AG04450 (cell line): ENCODE results near the gene SETD3. TPM values are rescaled to one million over a fixed set of nuclear protein-coding genes. Genes with fewer than 3 reads are reported as not detected.

Experiments used
- CTCF ChIA-PET: fragments of 300-600, 350-600 bp; formaldehyde crosslinking; extraction: SDS; loops from one replicate; lab custom pipeline; 2022; ENCODE audit warnings: antibody characterized with exemption, inconsistent platforms; lab: Charles Lee
- POLR2A ChIA-PET: fragments of 350-600 bp; formaldehyde crosslinking; extraction: SDS; loops from one replicate; lab custom pipeline; 2021; ENCODE audit warnings: antibody characterized with exemption, inconsistent platforms; lab: Yijun Ruan, JAX
- DNase-seq: peaks from one replicate; pipeline ENCODE4 v3.0.0-alpha.2; 2011; ENCODE audit warnings: low read depth, low spot score
- H3K27ac ChIP-seq: one replicate; pipeline ENCODE4 v1.5.1; 2012; ENCODE audit warnings: low read depth, low read length, control low read depth
- H3K27me3 ChIP-seq: one replicate; pipeline ENCODE4 v1.6.0; 2012; ENCODE audit warnings: low read length; ENCODE audit not compliant: control insufficient read depth, insufficient read depth
- H3K4me3 ChIP-seq: 2 replicates; pipeline ENCODE4 v1.5.1; 2011; ENCODE audit warnings: mild to moderate bottlenecking, low read depth, low read length, control low read depth
- H3K9me3 ChIP-seq: 2 replicates; pipeline ENCODE4 v1.5.1; 2012; ENCODE audit warnings: low read length; ENCODE audit not compliant: control insufficient read depth, insufficient read depth
- polyA plus RNA-seq: library from polyadenylated mRNA; depleted of rRNA; stranded (reverse); fragments of >200 nt; gene quantifications from 2 replicates; pipeline ENCODE4 v1.2.3, GENCODE V29; 2011
- TF ChIP-seq, protein P1 (sequence below): IDR thresholded peaks from 2 replicates; pipeline ENCODE4 v1.5.1; 2011; ENCODE audit warnings: low read depth, low read length, control low read depth, inconsistent platforms

Gene SETD3
- polyA plus RNA-seq, 1 experiment, result 25.0 TPM

- CTCF ChIA-PET, result no interaction called here
- Histone ChIP-seq H3K27ac (no peak overlapping the region), H3K27me3 (no peaks in the 10 kb centered on the region), H3K4me3 (no peak overlapping the region), H3K9me3 (no peaks in the 10 kb centered on the region; the same call in 1 of the 2 replicates)
- TF ChIP-seq, protein P1, sequence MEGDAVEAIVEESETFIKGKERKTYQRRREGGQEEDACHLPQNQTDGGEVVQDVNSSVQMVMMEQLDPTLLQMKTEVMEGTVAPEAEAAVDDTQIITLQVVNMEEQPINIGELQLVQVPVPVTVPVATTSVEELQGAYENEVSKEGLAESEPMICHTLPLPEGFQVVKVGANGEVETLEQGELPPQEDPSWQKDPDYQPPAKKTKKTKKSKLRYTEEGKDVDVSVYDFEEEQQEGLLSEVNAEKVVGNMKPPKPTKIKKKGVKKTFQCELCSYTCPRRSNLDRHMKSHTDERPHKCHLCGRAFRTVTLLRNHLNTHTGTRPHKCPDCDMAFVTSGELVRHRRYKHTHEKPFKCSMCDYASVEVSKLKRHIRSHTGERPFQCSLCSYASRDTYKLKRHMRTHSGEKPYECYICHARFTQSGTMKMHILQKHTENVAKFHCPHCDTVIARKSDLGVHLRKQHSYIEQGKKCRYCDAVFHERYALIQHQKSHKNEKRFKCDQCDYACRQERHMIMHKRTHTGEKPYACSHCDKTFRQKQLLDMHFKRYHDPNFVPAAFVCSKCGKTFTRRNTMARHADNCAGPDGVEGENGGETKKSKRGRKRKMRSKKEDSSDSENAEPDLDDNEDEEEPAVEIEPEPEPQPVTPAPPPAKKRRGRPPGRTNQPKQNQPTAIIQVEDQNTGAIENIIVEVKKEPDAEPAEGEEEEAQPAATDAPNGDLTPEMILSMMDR, result no peak
- DNase-seq, result no peak
- POLR2A ChIA-PET, result no interaction called here
Measured at GRCh38 chr14:99497894-99498293, 17.2 kb upstream of the SETD3 start.

- ChIA-PET POLR2A (no interaction called here), CTCF (no interaction called here)
- TF ChIP-seq, protein P1, result no peak
- no peak overlapping the region for H3K27ac ChIP-seq
- H3K9me3 ChIP-seq, result no peaks in the 10 kb centered on the region
- DNase-seq, result no peak
- no peak overlapping the region for H3K4me3 ChIP-seq
- no peaks in the 10 kb centered on the region for H3K27me3 ChIP-seq
Measured at GRCh38 chr14:99497341-99497740, 16.7 kb upstream of the SETD3 start.

- CTCF ChIA-PET, result no interaction called here
Measured at GRCh38 chr14:99484106-99484505, 3.4 kb upstream of the SETD3 start.

GRCh38 chr14:99481745-99482099 is 1.1 kb upstream of the SETD3 start:
- CTCF ChIA-PET, result interaction anchor here (1.7 kb wide), 1 partner anchor 10 kb away, joined by 3 read pairs; no protein-coding TSS in a partner anchor
- no peak for DNase-seq
- H3K9me3 ChIP-seq, result no peaks in the 10 kb centered on the region; the same call in 1 of the 2 replicates
- no peaks in the 10 kb centered on the region for H3K27me3 ChIP-seq
- peak overlapping the region; percentile 93 for H3K27ac ChIP-seq
- H3K4me3 ChIP-seq, result peak overlapping the region; percentile 96
- POLR2A ChIA-PET, result interaction anchor here (0.9 kb wide), 1 partner anchor 98 kb away, joined by 3 read pairs; no protein-coding TSS in a partner anchor
- TF ChIP-seq, protein P1, result 0 out of 2 replicates have a peak, but pooled peaks have one; percentile 7

More at GRCh38 chr14:99484106-99484505, 3.4 kb upstream of the SETD3 start:
- H3K4me3 ChIP-seq, result no peak overlapping the region
- no peaks in the 10 kb centered on the region; the same call in 1 of the 2 replicates for H3K9me3 ChIP-seq
- TF ChIP-seq, protein P1, result no peak
- H3K27ac ChIP-seq, result no peak overlapping the region
- no peak for DNase-seq
- POLR2A ChIA-PET, result no interaction called here
- no peaks in the 10 kb centered on the region for H3K27me3 ChIP-seq

DNA sequence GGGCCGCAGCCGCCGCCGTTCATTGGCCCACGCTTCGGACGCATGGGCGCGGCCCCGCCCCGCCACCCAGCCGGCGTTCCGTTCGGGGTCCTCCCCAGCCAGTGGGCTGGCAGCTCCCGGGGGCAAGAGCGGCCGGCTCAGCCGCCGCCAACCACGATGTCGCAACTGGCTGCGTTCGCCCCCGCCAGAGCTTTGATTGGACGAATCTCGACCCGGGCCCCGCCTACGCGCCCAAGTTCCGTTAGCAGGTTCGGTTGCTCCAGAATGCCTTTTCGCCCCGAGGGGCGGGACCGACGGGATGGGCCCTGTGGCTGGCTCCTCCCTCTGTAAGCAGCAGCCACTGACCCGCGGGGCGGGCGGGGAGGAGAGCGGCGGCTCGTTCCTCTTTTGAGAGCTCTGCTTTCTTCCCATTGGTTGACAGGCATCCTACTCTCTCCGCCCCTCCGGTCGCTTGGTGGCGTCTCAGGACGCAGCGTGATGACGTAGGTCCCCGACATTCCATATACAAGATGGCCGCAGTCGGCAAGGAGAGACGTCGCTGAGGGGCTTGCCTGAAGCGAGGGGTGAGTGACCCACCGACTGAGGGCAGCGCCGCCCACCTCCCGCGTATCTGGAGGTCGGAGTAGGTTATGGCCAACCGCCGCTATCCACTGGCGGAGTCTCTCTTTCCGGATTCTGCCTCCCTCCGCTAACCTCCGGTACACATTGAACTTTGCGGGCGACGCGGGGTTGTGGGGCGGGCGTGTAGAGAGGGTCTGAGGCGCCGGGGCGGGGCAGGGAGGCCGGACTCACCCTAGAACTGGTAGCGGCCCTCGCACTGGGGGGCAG is 472 bp upstream of the SETD3 start, which contains the start of gene CCNK:
CCNK (plus strand) TSS at position 493 of the 828 bp plus-strand sequence. CDS start 11,269 bp downstream, outside the sequence.
- no peaks in the 10 kb centered on the region; the same call in 1 of the 2 replicates for H3K9me3 ChIP-seq
- TF ChIP-seq, protein P1, result no peak
- POLR2A ChIA-PET, result interaction anchor here (0.7 to 1.1 kb wide), 9 partner anchors 9 to 203 kb away, joined by 3 to 5 read pairs (median 3); partner anchors contain the start of genes CCDC85C and CYP46A1
- peak within 1 kb of the TSS; percentile 93 for H3K27ac ChIP-seq
- DNase-seq, result peak; percentile 99
- H3K4me3 ChIP-seq, result peak within 1 kb of the TSS; percentile 96
- CTCF ChIA-PET, result interaction anchor here (1.0 to 1.7 kb wide), 2 partner anchors 10 to 88 kb away, joined by 3 to 6 read pairs; no protein-coding TSS in a partner anchor
- H3K27me3 ChIP-seq, result no peaks in the 10 kb centered on the region
